GM21717 (cell line): Measurements from ENCODE around the gene ARHGAP11B.
"Not testable (repeated sequence)": the region's sequence is repeated elsewhere in the genome, so short reads cannot be mapped to it uniquely, and the experiment has no call there.

Experiments used
- ATAC-seq: cut with Tn5 transposase; IDR thresholded peaks from one replicate; pipeline ENCODE4 v1.9.1; 2021; ENCODE audit warnings: mild to moderate bottlenecking, moderate library complexity; ENCODE audit not compliant: unreplicated experiment

Gene ARHGAP11B

DNA sequence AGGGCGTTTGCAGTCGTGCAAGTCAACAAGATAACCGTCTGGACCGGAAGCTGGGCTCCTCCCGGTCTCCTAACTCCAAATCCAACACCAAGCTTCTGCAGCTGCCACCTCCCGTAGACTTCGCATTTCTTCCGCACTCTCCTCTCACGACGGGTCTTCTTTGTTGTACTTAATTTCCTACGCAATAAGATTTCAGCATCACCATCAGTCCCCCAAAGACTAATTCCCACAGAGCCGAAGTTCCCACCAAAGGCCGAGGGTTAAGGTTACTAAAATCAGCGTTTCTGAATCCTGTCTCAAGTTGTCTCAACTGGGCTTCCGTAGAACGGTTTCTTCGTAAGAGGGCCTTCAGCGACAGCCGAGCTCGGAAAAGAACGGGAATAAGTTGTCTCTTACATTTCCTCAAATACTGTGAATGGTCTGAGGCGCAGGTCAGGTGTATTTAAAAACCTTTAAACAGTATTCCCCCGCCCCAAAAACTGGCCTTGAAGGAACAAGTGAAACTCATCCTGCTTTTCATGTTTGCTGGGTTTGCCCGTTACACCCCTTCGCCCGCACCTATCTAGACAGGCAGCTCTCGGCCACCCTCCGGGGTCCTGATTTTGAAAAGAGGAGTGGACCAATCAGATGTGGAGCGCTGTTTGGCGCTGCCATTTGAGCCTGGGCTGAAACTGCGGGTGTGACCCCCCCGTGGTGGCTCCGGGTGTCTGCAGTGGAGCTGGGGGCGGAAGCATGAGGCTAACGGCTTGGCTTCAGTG lies at the start of gene ARHGAP11B:
Gene ARHGAP11B (plus strand): TSS at position 693 of the 758 bp plus-strand sequence.
- ATAC-seq, result peak; percentile 90

DNA sequence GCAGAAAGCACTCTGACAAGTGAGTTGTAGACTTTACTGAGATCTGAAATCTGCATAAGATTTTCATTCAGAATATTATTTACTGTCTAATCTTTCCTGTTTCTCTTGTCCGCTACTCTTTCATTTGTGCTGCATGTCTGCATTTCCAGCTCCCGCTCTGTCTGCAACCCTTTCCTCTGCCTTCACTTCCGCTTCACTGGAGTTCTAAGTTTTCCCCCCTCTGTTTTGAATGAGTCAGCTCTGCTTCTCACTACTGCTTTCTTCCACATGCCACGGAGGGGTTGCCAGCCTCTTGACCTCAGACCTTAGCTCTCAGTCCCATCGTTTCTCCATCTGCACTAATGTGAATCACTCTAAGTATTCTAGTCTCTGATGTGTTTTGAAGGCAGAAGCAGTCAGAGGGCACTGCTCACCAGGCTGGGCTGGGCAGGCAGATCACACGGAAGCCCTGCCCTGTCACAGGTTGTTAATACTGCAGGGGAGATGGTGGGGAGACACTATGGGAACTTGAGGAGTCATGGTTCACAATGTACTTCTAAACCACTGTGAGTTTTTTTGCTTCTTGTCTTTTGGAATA lies 46.4 kb upstream of the ARHGAP11B start:
- ATAC-seq, result not testable (repeated sequence)

DNA sequence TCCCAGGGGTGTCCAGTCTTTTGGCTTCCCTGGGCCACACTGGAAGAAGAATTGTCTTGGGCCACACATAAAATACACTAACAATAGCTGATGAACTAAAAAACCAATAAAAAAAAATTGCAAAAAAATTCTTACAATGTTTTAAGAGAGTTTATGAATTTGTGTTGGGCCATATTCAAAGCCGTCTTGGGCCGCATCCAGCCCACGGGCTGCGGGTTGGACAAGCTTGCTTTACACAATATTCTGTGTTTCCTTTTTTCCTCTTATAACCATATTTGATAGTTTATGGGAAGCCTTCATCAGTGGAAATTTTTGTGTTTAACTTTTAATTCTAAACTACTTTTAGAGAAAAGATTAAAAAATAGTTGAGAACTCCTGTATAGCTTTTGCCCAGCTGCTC lies 45.2 kb upstream of the ARHGAP11B start:
- not testable (repeated sequence) for ATAC-seq

DNA sequence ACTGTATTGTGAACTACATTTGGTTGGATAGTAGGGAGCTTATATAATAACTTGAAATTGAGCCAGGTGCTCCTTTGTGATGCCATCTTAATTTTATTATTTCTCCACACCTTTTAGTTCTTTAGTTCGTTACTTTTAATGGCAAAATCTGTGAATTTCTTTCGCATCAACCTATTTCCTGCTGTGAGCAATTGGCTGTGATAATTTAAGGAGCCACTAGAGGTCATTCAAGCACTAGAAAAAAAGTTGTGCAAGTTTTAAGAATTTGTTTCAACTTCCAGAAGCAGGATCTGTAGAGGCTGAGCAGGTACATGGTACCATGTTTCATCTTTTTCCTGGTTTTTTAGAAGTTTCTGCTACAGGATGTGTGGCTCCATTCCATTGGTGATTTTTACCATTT lies 27.0 kb upstream of the ARHGAP11B start:
- not testable (repeated sequence) for ATAC-seq

DNA sequence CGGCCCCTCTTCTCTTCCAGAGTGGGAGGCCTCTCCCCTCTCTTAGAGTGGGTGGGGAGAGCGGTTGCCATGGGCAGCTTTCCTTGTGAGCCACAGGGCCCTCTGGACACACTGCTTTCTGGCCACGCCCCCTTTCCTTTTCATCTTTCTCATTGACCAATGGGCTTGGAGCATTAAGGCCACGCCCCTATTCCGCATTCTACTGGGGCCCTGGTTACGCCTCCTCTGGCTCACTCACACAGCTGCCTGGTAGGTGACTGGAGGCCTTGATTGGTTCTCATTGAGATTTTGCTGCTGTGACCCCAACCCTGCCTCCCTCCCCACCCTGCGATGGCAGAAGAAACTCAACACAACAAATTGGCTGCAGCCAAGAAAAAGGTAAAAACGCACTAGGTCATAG lies 22.1 kb upstream of the ARHGAP11B start, which contains the start of gene GOLGA8H:
Gene GOLGA8H (plus strand): TSS at position 233 of the 400 bp plus-strand sequence. CDS start 98 bp downstream, at position 331.
- ATAC-seq, result not testable (repeated sequence)

DNA sequence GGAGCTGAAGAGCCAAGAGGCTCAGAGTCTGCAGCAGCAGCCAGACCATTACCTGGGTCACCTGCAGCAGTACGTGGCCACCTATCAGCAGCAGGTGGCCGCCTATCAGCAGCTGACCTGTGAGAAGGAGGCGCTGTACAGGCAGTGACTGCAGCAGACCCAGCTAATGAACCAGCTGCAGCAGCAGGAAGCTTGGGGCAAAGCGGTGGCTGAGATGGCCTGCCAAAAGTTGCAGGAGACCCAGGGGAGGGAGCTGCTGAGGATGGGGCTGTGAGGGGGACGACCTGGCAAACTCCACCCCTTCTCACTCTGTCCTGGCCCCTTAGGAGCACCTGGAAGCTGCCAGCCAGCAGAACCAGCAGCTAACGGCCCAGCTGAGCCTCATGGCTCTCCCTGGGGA lies 13.7 kb upstream of the ARHGAP11B start:
- not testable (repeated sequence) for ATAC-seq

DNA sequence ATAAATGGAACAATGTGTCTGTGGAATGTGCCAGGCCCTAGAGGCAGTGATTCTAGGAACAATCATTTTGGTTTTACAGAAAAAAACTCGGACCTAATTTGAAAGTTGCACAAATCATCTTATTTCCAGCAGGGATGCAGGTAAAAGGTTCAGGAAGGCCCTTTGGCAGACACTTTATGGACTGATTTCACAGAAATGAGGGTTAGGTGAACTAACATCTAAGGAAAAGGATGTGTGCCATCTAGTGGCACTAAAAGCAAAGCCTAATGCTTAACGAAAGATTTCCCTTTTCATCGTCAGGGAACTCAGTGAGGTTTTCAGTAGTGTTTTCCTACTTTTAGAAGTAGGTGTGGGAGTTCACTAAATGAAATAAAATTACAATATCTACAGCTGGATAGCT lies 4.6 kb upstream of the ARHGAP11B start:
- ATAC-seq, result not testable (repeated sequence)

DNA sequence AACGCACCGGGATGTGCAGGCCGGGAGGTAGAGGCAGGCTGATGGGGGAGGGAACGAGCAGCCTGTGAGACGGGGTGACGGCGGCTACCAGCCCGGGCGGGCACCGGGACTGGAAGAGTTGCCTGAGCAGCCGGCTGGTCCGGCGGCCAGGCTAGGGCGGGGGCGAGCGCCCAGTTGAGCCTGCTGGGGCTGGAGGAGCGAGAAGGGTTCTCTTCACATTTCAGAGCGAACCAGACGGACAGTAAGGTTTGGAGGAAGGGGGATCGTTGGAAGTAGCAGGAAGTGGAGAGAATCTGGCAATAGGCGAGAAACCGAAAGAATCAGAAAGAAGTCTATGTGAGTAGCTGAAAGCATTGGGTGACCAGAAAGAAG lies 252 bp downstream of the ARHGAP11B start:
- ATAC-seq, result not testable (repeated sequence)

DNA sequence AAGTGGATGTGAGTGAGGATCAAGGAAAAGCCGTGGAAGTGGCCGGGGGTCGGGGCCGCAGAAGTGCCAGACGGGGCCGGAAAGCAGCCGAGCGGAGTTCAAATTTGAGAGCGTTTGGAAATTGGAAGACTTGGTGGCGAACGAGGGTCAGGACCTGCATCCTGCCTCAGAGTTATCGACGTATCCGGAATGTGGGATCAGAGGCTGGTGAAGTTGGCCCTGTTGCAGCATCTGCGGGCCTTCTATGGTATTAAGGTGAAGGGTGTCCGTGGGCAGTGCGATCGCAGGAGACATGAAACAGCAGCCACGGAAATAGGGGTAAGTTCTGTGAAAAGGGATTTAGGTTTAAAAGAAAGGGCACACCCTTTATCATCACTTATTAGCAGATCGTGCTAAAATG lies 704 bp downstream of the ARHGAP11B start:
- ATAC-seq, result peak; percentile 6

DNA sequence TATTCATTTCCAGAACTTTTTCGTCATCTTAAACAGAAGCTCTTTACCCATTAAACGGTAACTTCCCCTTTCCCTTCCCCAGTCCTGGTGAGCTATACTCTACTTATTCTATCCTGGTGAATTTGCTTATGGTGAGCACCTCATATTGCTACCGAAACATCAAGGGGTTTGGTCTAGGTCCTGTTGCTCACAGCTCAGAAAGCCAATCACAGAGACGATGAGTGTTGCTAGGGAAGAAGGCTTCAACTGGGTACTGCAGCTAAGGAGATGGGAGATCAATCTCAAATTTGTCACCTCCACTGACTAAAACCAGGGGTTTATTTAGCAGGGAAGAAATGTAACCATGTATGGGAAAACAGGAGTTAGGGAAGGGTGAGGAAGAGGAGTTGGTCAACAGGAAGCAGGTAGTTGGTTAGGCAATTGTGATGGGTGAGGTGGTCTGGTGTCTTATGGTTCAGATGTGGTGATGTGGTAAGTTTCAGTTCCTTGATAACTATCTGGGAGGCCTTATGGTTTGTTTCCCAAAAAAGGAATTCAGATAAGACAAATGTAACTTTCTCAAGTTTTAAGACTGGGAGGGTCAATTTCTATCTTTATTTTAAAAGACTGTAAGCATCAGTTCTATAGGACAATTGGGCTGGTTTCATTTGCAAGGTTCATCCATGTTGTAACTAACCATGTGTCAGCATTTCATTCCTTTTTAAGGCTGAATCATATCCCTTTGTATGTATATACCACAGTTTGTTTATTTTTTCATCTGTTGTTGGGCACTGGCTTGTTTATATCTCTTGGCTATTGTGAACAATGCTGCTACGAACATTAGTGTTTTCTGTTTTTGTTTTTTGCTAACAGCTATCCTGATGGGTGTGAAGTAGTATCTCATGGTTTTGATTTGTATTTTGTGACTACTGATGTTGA lies 24.3 kb downstream of the ARHGAP11B start:
- ATAC-seq, result peak; percentile 90

DNA sequence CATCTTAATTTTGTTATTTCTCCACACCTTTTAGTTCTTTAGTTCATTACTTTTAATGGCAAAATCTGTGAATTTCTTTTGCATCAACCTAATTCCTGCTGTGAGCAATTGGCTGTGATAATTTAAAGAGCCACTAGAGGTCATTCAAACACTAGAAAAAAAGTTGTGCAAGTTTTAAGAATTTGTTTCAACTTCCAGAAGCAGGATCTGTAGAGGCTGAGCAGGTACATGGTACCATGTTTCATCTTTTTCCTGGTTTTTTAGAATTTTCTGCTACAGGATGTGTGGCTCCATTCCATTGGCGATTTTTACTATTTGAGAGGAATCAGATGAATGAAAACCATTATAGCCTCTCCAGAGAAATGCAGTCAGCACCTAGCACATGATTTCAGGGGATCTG lies 35.2 kb downstream of the ARHGAP11B start:
- not testable (repeated sequence) for ATAC-seq

DNA sequence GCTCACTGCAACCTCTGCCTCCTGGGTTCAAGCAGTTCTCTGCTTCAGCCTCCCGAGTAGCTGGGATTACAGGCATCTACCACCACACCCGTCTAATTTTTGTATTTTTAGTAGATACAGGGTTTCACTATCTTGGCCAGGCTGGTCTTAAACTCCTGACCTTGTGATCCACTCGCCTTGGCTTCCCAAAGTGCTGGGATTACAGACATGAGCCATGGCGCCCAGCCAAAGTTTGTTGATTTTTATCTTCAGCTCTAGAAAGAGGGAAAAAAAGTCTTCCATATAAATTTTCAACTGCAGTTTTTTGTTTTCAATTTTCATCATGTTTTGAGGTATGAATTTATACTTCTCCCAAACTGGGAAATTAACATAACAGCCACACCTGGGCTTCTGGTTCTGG lies 43.7 kb downstream of the ARHGAP11B start:
- not testable (repeated sequence) for ATAC-seq

DNA sequence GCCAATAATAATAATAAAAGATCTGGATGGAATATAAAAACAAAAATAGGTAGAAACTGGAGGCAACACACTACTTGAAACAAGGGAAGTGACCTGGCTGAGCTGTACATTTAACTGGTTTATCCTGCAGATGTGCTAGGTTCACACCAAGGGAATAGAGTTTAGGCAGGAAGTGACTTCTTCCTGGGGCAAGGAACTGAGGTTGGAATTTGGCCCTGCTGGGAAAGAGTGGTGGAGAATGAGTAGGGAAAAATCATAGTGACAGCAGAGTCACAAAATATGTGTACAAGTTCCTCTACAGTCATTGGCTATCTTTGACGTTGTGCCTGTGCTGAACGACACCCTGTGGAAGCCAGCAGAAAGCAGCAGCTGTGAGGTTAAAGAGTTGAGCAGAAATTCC lies 44.1 kb downstream of the ARHGAP11B start:
- no peak for ATAC-seq

DNA sequence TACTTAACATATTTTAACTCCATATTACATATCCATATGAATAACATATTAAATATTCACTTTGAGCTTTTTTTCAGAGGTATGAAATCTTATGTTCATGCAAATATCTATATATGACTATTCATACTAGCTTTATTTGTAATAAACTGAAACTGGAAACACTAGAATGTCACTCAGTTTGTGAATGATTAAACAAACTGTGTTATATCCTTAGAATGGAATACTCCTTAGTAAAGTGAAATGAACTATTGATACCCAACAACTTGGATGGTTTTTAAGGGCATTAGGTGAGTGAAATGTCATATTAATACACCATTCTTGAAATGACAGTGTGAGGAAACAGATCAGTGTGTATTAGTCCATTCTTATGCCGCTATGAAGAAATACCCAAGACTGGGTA lies 45.4 kb downstream of the ARHGAP11B start:
- no peak for ATAC-seq

DNA sequence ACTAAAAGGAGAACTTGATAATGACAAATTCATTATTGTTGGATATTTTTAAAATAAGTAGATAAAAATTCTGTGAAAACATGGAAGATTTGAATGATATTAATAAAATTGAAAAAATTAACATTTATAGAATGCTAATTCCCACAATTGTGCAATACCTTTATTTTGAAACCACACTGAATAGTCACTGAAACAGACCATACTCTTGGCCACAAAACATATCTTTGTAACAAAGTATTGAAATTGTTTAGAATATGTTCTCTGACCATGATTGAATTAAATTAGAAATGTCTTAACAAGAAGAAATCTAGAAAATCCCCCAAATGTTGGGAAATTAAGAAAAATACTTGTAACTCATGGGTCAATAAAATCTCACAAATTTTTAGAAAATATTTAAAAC lies 49.2 kb downstream of the ARHGAP11B start:
- ATAC-seq, result no peak

DNA sequence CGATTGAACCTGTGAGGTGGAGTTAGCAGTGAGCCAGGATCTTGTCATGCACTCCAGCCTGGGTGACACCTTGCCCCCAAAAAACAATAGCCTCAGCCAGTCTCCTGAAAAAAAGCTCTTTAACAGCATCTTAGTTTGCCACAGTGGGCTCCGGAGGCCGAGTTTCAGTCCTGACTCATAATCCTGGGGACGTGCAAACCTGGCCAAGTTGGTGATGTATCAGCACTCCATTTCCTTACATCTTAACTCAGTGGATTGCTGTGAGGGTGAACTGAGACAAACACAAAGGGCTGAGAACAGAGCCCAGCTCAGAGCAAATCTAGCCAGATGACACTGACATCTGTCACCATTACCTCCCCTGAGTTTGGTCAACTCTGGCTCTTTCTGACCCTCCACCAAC lies 50.0 kb downstream of the ARHGAP11B start:
- not testable (repeated sequence) for ATAC-seq

DNA sequence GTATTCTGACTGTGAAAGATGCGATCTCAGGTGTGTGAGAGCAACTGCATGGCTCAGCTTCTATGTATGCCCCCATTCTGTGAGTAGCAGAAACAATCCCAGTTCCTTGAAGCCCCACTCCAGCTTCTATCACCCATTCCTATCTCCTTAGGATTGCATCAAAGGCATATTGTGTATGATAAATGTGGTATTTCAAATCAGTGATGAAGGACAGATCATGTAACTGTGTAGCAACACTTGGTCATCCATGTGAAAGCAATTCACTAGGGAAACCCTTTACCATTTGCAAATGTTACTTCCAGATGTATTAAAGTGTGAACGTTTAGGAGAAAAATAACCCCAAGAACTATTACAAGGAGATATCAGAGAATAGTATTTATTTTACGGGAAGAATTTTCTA lies 55.1 kb downstream of the ARHGAP11B start:
- not testable (repeated sequence) for ATAC-seq

DNA sequence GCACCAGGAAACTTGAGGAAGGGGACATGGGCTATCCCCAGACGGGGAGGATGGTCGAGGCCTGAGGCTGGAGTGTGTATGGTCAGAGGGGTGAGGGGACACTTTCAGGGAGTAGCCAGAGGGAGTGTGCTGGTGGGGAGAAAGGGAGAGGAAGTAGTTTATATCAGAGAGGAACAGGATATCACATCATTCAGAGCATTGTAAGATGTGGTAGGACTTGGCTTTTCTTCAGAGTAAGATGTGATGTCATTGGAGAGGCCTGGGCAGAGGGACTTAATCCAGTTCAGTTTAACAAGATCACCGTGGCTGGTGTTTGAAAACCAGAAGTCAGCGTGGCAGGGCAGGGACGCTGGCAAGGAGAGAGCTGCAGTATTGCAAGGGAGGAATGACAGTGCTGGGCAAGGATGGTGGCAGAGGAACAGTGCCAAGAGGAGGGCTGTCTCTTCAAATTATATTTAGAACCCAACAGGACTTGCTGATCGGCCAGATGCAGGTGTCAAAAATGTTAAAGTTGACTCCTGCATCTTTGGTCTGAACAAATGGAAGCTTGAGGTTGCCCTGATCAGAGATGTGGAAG lies 59.9 kb downstream of the ARHGAP11B start:
- ATAC-seq, result not testable (repeated sequence)

DNA sequence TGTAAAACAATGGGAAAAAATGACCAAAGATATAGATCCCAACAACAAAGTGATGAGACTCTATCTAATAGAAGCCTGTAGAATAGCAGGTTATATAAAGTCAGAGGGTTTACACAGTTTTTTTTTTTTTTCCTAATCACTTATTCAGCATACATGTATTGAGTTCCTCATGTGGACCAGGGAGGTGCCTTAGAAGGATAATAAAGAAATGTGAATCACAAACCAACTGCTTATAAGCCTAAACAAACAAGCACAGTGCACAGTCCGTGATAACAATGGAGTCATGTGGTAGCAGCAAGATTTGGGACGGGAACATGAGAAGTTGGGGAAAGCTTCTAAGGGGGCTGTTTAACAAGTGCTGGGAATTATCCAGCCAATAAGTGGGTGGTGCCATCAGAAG lies 60.7 kb downstream of the ARHGAP11B start:
- ATAC-seq, result not testable (repeated sequence)
